Transverse colon (tissue), 4 donors: ENCODE data around the gene GAS2L1.

ENCODE experiments used
- CTCF ChIP-seq, 5 experiments: fragments of 200-600 bp in 3 of 5; fragments of 450-650 bp in 2 of 5; sonication (generic) in 3 of 5; IDR thresholded peaks; 1 replicate in 2 of 5; 2 replicates in 3 of 5; pipeline ENCODE4 v1.5.1; 2016 to 2017; ENCODE audit warnings: antibody characterized with exemption in 5 of 5, inconsistent platforms in 3 of 5, mild to moderate bottlenecking in 2 of 5, moderate library complexity in 1 of 5
- POLR2A ChIP-seq: fragments of 450-650 bp; IDR thresholded peaks from one replicate; pipeline ENCODE4 v1.6.1; 2016; ENCODE audit warnings: antibody characterized with exemption, mild to moderate bottlenecking, moderate library complexity
- POLR2AphosphoS5 ChIP-seq, 3 donors: sonication (generic); formaldehyde crosslinking; IDR thresholded peaks; one replicate each; pipeline ENCODE4 v1.6.1; 2016; ENCODE audit warnings: antibody characterized with exemption in 3 of 3

- TF ChIP-seq CTCF (IDR thresholded peaks at IDR 0.05) (no peak), POLR2A (no peak), POLR2AphosphoS5 (IDR thresholded peaks at IDR 0.05) (no peak)
These were observed 4.1 kb upstream of the GAS2L1 start for GRCh38 chr22:29302402-29302680.
